Measurements from ENCODE around the gene SGPP2.
A peak's percentile ranks its signal among the peaks of the same experiment; 100 is the strongest.
"Not testable (repeated sequence)": the region's sequence is repeated elsewhere in the genome, so short reads cannot be mapped to it uniquely, and the experiment has no call there.

The SGPP2 gene

DNA sequence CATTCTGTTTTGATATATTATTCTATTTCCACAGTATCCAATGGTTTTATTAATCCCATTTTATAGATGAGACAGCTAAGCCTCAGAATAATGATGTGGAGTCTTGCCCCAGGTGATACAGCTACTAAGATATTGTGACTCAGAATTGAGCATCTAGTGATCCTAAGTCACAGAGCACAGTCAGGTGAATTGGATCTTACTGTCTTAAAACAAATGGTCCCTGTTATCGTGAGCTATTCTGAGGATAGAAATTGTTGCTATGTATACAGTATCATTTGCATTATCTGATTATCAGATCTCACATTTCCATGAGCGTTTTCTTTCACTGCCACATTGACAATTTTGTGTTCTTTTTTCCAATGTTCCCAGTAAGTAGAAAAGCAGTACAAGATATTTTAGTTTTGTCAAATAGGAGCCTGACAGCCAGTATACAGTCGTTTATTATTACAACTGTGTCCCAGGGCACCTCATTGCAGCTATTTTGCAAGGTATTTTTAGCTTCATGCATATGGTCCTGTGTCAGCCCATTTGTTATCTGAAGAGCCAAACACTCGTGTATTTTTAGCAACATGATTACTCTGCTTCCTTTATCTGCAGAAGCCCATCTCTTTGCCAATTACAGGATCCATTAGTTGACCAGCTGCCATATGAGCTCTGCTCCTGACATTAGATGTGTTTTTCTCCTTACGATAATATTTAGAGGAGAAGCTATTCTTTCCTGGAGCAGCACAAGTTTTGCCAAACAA lies 25.1 kb upstream of the SGPP2 start:
- Histone ChIP-seq H3K36me3 (no peaks in the 10 kb centered on the region), H3K27me3 (no peaks in the 10 kb centered on the region), H4K20me1 (no peaks in the 10 kb centered on the region), H3K9ac (no peak overlapping the region), H3K4me1 (peaks cover 0 to 23% (median 8%) of the 10 kb centered on the region in 10 experiments; a peak in 10 of 20 replicates), H3K9me3 (replicated peaks in 1 of 11) (peaks cover 5 to 44% (median 20%) of the 10 kb centered on the region in 11 experiments; a peak in 17 of 22 replicates), H3K4me2 (peak overlapping the region in 9 of 11 experiments; percentile 5 to 73 (median 26); a peak in 9 of 22 replicates), H3K27ac (no peak overlapping the region; a peak in 1 of 22 replicates), H3K4me3 (no peak overlapping the region)
- TF ChIP-seq Cebpa-rat (IDR thresholded peaks at IDR 0.05), result no peak

DNA sequence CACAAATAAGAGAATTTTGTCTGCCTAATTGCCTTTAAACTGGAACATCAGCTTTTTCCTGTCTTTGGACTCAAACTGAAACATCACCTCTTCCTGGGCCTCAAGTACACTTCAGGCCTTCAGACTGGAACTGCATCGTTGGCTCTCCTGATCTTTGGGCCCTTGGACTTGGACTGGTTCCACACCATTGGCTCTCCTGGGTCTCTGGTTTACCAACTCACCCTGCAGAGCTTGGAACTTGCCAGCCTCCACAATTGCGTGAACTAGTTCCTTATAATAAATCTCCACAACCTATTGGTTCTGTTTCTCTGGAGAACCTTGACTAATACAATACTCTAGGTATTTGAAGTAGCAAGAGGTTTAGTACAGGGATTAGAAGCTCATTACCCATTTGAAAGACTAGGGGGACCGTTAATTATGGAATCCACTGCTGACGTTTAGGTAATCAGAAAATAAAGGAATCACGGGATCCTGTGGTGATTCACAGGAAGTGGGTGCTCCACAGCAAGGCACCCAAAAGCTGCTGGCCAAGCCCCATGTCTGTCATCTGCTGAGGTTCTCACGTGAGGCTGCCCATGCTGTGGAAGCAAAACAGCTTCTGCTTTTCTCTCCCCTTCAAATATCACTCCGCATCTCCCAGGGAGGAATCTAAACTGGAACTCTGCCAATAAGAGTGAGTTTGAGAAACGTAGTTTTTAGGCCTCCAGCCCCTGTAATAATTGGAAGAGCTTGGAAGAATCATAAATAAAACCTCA lies 20.0 kb upstream of the SGPP2 start:
- H3K9ac ChIP-seq, result peak overlapping the region in 3 of 11 experiments; percentile 63 to 78 (median 64); a peak in 3 of 22 replicates
- peak overlapping the region in 5 of 11 experiments; percentile 10 to 95 (median 87); a peak in 8 of 22 replicates for H3K27ac ChIP-seq
- no peaks in the 10 kb centered on the region for H4K20me1 ChIP-seq
- H3K9me3 ChIP-seq (replicated peaks in 1 of 11), result peaks cover 0 to 43% (median 10%) of the 10 kb centered on the region in 11 experiments; a peak in 15 of 22 replicates
- no peaks in the 10 kb centered on the region for H3K27me3 ChIP-seq
- TF ChIP-seq Cebpa-rat (IDR thresholded peaks at IDR 0.05), result no peak
- H3K4me3 ChIP-seq, result no peak overlapping the region
- H3K4me1 ChIP-seq, result peaks cover 0 to 36% (median 8%) of the 10 kb centered on the region in 10 experiments; a peak in 10 of 20 replicates
- H3K4me2 ChIP-seq, result peak overlapping the region in 5 of 11 experiments; percentile 11 to 75 (median 55); a peak in 8 of 22 replicates
- H3K36me3 ChIP-seq, result no peaks in the 10 kb centered on the region

DNA sequence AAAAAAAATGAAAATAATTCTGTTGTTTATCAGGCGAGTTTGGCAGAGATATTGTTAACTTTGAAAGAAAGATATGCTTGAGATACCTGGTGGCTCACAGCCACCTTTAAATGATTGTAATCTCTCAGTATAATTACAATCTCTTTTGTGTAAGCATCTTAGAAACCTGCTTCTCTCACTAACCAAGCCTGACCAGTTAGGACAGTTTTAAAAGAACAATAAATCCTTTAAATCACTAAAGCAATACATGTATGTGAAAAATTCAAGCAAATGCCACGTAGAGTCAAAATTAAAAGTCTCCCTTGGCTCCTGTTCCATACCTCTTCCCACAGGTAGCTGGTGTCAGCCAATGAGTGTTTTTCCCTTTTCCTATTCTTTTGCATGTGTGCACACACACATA lies 15.7 kb upstream of the SGPP2 start:
- Histone ChIP-seq H3K4me2 (no peak overlapping the region), H4K20me1 (no peaks in the 10 kb centered on the region), H3K27ac (no peak overlapping the region), H3K9me3 (replicated peaks in 1 of 11) (peaks cover 18 to 46% (median 24%) of the 10 kb centered on the region in 11 experiments), H3K4me1 (peaks cover 0 to 25% (median 4%) of the 10 kb centered on the region in 10 experiments; a peak in 9 of 20 replicates), H3K9ac (no peak overlapping the region), H3K4me3 (no peak overlapping the region), H3K27me3 (no peaks in the 10 kb centered on the region), H3K36me3 (no peaks in the 10 kb centered on the region)
- no peak for TF ChIP-seq Cebpa-rat (IDR thresholded peaks at IDR 0.05)

DNA sequence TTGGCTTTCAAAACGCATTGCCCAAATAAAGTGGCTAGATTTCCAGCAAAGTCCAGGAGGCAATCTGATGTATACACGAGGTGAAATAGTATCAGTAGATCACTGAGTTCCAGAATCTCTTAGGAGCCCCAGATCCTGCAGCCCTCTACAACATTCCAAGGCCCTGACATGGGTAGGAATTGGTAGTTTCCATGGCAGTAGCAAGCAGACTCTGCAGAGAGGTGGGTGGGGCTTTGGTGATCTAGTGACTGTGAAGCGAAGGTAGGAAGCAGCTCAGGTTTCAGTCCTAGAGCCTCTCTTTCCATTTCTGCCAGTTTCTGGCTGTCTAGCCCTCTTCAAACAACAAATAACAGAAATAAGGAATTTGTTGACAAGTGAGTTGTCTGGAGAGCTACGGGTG lies 13.8 kb upstream of the SGPP2 start:
- no peak overlapping the region for H3K4me2 ChIP-seq
- H4K20me1 ChIP-seq, result no peaks in the 10 kb centered on the region
- H3K9ac ChIP-seq, result no peak overlapping the region
- no peaks in the 10 kb centered on the region for H3K36me3 ChIP-seq
- H3K4me1 ChIP-seq, result peaks cover 0 to 6% (median 0%) of the 10 kb centered on the region in 10 experiments; a peak in 2 of 20 replicates
- TF ChIP-seq Cebpa-rat (IDR thresholded peaks at IDR 0.05), result no peak
- no peak overlapping the region for H3K4me3 ChIP-seq
- no peaks in the 10 kb centered on the region for H3K27me3 ChIP-seq
- peaks cover 35 to 57% (median 42%) of the 10 kb centered on the region in 11 experiments for H3K9me3 ChIP-seq (replicated peaks in 1 of 11)
- no peak overlapping the region for H3K27ac ChIP-seq

DNA sequence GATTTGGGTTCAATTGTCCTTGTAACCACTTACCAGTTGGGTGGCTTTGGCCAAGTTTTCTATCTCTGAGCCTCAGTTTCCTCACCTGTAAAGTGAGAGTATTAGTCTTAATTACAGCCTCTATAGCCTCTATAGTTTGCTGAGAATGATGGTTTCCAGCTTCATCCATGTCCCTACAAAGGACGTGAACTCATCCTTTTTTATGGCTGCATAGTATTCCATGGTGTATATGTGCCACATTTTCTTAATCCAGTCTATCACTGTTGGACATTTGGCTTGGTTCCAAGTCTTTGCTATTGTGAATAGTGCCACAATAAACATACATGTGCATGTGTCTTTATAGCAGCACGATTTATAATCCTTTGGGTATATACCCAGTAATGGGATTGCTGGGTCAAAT lies 12.0 kb upstream of the SGPP2 start:
- not testable (repeated sequence) for H3K27me3 ChIP-seq, H3K27ac ChIP-seq, H4K20me1 ChIP-seq, H3K9ac ChIP-seq, H3K36me3 ChIP-seq, H3K4me2 ChIP-seq, H3K4me1 ChIP-seq, H3K4me3 ChIP-seq
- H3K9me3 ChIP-seq (replicated peaks in 1 of 11), result peaks cover 46 to 65% (median 54%) of the 10 kb centered on the region in 11 experiments

DNA sequence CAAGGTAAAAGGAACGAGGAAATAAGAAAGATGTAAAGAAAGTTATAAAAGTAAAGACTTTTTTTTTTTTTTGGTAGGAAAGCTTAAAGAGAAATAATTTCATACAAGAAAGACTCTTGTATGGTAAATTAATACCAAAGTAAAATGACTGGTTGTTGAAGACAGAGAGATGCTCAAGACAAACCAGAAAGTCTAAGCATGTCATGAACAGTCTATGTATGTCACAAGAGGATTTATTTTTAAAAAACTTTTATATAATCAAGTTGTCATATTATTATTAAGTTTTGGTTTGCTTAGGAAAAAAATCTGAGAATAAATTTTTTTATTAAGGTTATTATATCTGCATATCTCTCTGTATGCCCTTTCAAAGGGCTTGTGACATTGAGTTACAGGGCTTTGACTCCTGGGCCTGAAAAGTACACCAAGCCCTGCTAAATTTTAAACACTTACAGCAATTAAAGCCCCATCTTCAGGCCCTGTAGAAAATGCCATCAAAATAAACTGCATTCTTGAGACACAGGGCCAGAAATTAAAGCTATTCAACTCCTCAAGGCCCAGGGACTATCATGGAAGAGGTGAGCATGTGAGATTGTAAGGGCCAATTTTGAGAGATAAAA lies 10.9 kb upstream of the SGPP2 start:
- Histone ChIP-seq H3K9ac (no peak overlapping the region), H3K36me3 (no peaks in the 10 kb centered on the region), H3K4me2 (no peak overlapping the region), H4K20me1 (no peaks in the 10 kb centered on the region), H3K4me1 (no peaks in the 10 kb centered on the region), H3K4me3 (no peak overlapping the region; a peak in 2 of 20 replicates), H3K9me3 (replicated peaks in 1 of 11) (peaks cover 46 to 66% (median 54%) of the 10 kb centered on the region in 11 experiments), H3K27me3 (no peaks in the 10 kb centered on the region), H3K27ac (no peak overlapping the region)
- TF ChIP-seq Cebpa-rat (IDR thresholded peaks at IDR 0.05), result no peak

DNA sequence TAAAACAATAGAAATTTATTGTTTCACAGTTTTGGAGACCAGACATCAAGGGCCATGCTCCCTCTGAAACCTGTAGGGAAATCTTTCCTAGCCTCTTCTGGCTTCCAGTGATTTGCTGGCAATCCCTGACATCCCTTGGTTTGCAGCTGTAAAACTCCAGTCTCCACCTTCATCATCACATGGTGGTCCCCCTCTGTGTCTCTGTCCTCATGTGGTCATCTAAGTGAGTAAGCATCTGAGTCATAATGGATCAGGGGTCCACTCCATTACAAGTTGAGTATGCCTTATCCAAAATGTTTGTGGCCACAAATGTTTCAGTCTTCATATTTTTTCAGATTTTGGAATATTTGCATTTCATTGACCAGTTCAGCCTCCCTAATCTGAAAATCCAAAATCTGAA lies 5.6 kb upstream of the SGPP2 start:
- no peak for TF ChIP-seq Cebpa-rat (IDR thresholded peaks at IDR 0.05)
- H3K4me1 ChIP-seq, result no peaks in the 10 kb centered on the region
- no peaks in the 10 kb centered on the region for H3K27me3 ChIP-seq
- no peak overlapping the region for H3K27ac ChIP-seq
- H3K4me2 ChIP-seq, result no peak overlapping the region
- H3K9ac ChIP-seq, result no peak overlapping the region
- no peaks in the 10 kb centered on the region for H3K36me3 ChIP-seq
- H4K20me1 ChIP-seq, result no peaks in the 10 kb centered on the region
- H3K4me3 ChIP-seq, result no peak overlapping the region
- peaks cover 27 to 42% (median 34%) of the 10 kb centered on the region in 11 experiments for H3K9me3 ChIP-seq (replicated peaks in 1 of 11)

DNA sequence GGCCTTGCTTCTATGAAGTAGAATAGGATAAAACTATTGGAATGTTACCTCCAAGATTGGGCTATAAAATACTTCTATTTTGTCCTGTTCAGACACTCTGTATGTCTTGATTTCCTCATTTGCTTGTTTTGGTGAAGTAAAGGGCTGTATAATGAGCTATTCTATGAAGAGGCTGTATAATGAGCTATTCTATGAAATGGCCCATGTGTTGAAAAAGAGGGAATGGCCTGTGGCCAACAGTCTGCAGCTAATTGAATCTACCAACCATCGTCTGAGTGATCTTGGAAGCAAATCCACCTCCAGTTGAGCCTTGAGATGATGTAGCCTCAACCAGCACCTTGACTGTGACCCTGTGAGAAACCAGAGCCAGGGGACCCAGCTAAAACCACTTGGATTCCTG lies 3.8 kb upstream of the SGPP2 start:
- H3K27me3 ChIP-seq, result no peaks in the 10 kb centered on the region
- H3K4me3 ChIP-seq, result no peak overlapping the region
- H3K27ac ChIP-seq, result no peak overlapping the region
- no peaks in the 10 kb centered on the region for H4K20me1 ChIP-seq
- no peaks in the 10 kb centered on the region for H3K36me3 ChIP-seq
- H3K4me1 ChIP-seq, result no peaks in the 10 kb centered on the region
- no peak overlapping the region for H3K9ac ChIP-seq
- TF ChIP-seq Cebpa-rat (IDR thresholded peaks at IDR 0.05), result no peak
- H3K4me2 ChIP-seq, result no peak overlapping the region
- peaks cover 18 to 40% (median 34%) of the 10 kb centered on the region in 11 experiments for H3K9me3 ChIP-seq (replicated peaks in 1 of 11)

DNA sequence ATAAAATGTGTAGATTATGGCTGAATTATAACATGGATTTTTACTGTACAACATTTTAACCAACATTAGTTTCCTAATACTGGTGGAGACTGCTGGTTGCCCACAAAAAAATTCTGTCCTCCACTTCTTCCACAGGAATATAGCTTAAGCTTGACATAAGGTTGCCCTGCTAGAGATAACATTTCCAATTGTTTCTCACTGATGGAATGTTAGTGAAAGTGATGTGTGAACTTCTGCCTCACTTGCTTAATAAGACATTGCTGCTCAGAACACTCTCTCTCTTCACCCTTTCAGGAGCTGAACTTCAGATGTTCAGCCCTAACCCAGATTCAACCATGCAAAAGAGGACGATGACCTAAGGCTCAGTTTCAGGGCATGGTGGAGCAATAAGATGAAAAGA lies 2.7 kb upstream of the SGPP2 start:
- Histone ChIP-seq H3K4me2 (no peak overlapping the region), H3K9ac (no peak overlapping the region), H3K27ac (no peak overlapping the region), H3K36me3 (no peaks in the 10 kb centered on the region), H4K20me1 (no peaks in the 10 kb centered on the region), H3K4me3 (no peak overlapping the region), H3K4me1 (no peaks in the 10 kb centered on the region), H3K27me3 (no peaks in the 10 kb centered on the region), H3K9me3 (replicated peaks in 1 of 11) (peaks cover 7 to 30% (median 23%) of the 10 kb centered on the region in 11 experiments)
- no peak for TF ChIP-seq Cebpa-rat (IDR thresholded peaks at IDR 0.05)

All from BLaER1 treated with 17β-estradiol and CSF1 and Interleukin-3, amounts not matched to agents 10 nM and 100 nM (cell line).